Ovary (tissue), 9 donors: ENCODE data around the gene NSG2. TPM values are rescaled to one million over a fixed set of nuclear protein-coding genes. Genes with fewer than 3 reads are reported as not detected.

Experiments
- DNase-seq, 5 donors: peaks; one replicate each; pipeline ENCODE4 v3.0.0-alpha.2; 2019 to 2020
- H3K27ac ChIP-seq, 2 donors: fragments of 200-600 bp; one replicate each; pipeline versions ENCODE4 v1.5.1 to v1.8.0; 2019 to 2022
- H3K27me3 ChIP-seq: fragments of 200-600 bp; one replicate; pipeline ENCODE4 v1.8.0; 2022
- H3K36me3 ChIP-seq: fragments of 200-600 bp; sonication (generic); one replicate; pipeline ENCODE4 v1.5.1; 2019
- H3K4me1 ChIP-seq: one replicate; pipeline ENCODE4 v1.8.1; 2013; ENCODE audit warnings: mild to moderate bottlenecking, moderate library complexity; ENCODE audit not compliant: insufficient read depth
- H3K4me3 ChIP-seq: fragments of 200-600 bp; sonication (generic); one replicate; pipeline ENCODE4 v1.5.1; 2017
- H3K9me3 ChIP-seq, 2 donors: fragments of 200-600 bp in 1 of 2; sonication (generic) in 1 of 2; one replicate each; pipeline versions ENCODE4 v1.5.1 to v1.8.1; 2013 to 2019; ENCODE audit warnings: mild to moderate bottlenecking in 1 of 2, moderate library complexity in 1 of 2
- EP300 ChIP-seq: sonication (generic); formaldehyde crosslinking; IDR thresholded peaks from one replicate; pipeline ENCODE4 v1.6.1; 2017; ENCODE audit warnings: antibody characterized with exemption
- POLR2A ChIP-seq: fragments of 450-650 bp; IDR thresholded peaks from one replicate; pipeline ENCODE4 v1.6.1; 2017; ENCODE audit warnings: antibody characterized with exemption, mild to moderate bottlenecking, moderate library complexity
- WGBS, 3 donors: extraction: QIAGEN DNeasy Blood & Tissue Kit in 1 of 3; methylation state at CpG; one replicate each; pipeline versions ENCODE4 v1.1.5 to v1.1.7; 2013 to 2017; 5-methylcytosine and 5-hydroxymethylcytosine counted together
- intact Hi-C, 4 donors: fragments of 100-400 bp; cut with DNase I; formaldehyde crosslinking; loops; one replicate each; pipeline versions ENCODE4 v1.11.0 to v1.15.1; 2022 to 2023
- polyA plus RNA-seq, 2 donors: library from polyadenylated mRNA; stranded (reverse); fragments of 200-250 nt in 1 of 2; fragments of 350-450 nt in 1 of 2; fragmentation: Illumina TruSeq in 1 of 2; extraction: RNeasy Lipid Tissue Mini Kit (QIAGEN cat#74804) in 1 of 2; gene quantifications; one replicate each; pipeline ENCODE4 v1.2.3, GENCODE V29; 2013 to 2014
- total RNA-seq, 7 donors: library from RNA; depleted of rRNA in 2 of 7; stranded (reverse); fragments of >200 nt in 2 of 7; fragmentation: NEBNext Ultra II Directional in 3 of 7; extraction: Animal tissue kit (Norgen Biotek cat#: 25700) in 3 of 7; gene quantifications; one replicate each; pipeline versions ENCODE4 v1.1.0 to v1.2.4, GENCODE V29; 2016 to 2023
- TF ChIP-seq, protein P1 (sequence below), 3 donors: fragments of 450-650 bp in 2 of 3; fragments of 200-600 bp in 1 of 3; IDR thresholded peaks; one replicate each; pipeline versions ENCODE4 v1.5.1 to v1.8.0; 2016 to 2022; ENCODE audit warnings: antibody characterized with exemption in 3 of 3, mild to moderate bottlenecking in 1 of 3
- donor health status: DM: no; HTN: no; CAD: no; lungs with moderate emphysema.
- donor health status: DM: no; HTN: no; CAD: no.
- donor health status: Bipolar disorder and iron deficiency.
- donor health status: DM: yes; HTN: yes; CAD: no.
- donor health status: DM: no; HTN: no; CAD: no.
- donor health status: DM: yes; HTN: yes; CAD: no.

Gene NSG2
- total and polyA plus RNA-seq, 9 donors = not detected

DNA sequence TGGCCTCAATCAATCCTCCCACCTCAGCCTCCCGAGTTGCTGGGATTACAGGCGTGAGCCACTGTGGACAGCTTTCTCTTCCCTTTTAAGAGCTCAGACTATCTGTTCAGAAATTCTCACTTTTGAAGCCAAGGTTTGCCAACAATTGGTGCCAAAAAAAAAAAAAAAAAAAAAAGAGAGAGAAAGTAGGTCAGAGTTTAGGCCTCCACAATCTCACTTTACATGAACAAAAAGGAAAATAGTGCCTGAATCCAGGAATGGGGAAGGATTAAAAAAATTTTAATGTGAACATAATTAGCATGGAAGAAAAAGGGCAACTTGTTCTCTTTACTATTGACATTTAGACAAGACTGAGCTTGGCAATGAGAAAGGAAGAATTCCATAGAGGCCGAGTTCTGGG lies 94.1 kb downstream of the NSG2 start:
- Histone ChIP-seq H3K27ac (no peak overlapping the region), H3K9me3 (no peaks in the 10 kb centered on the region), H3K36me3 (no peaks in the 10 kb centered on the region), H3K27me3 (no peaks in the 10 kb centered on the region), H3K4me3 (no peak overlapping the region), H3K4me1 (peaks cover 2% of the 10 kb centered on the region)
- no peak for TF ChIP-seq POLR2A
- TF ChIP-seq, protein P1, sequence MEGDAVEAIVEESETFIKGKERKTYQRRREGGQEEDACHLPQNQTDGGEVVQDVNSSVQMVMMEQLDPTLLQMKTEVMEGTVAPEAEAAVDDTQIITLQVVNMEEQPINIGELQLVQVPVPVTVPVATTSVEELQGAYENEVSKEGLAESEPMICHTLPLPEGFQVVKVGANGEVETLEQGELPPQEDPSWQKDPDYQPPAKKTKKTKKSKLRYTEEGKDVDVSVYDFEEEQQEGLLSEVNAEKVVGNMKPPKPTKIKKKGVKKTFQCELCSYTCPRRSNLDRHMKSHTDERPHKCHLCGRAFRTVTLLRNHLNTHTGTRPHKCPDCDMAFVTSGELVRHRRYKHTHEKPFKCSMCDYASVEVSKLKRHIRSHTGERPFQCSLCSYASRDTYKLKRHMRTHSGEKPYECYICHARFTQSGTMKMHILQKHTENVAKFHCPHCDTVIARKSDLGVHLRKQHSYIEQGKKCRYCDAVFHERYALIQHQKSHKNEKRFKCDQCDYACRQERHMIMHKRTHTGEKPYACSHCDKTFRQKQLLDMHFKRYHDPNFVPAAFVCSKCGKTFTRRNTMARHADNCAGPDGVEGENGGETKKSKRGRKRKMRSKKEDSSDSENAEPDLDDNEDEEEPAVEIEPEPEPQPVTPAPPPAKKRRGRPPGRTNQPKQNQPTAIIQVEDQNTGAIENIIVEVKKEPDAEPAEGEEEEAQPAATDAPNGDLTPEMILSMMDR (IDR thresholded peaks at IDR 0.05) = no peak
- no peak for TF ChIP-seq EP300
- 7 to 19% (median 14%) methylated on average over 3 of the region's 3 CpGs for WGBS, 3 donors
- DNase-seq = no peak
- intact Hi-C loops = no loop called here

DNA sequence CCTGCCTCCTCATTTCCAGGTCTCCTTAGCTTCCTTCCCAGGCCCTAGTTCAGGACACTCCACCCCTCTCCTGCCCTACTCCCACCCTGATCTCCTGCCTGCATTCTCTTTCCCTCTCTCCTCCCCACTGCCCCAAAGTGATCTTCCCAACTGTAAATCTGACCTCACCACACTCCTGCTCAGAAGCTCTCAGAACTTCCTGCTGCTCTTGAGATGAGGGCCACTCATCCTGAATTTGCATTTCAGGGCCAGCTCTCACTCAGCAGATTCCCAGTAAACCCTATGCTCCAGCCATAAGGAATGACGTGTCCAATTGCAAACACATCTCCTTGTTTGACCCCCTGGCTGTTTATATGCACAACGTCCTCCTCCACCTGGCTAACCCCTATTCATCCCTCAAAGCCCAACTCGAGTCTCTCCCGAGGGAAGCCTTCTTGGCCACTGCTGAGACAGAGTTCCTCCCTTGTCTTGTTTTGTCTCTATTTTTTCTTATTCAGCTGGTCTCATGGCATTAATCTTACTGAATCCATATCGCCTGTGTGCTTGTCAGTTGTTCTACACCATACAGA lies 95.0 kb downstream of the NSG2 start:
- intact Hi-C loops = no loop called here
- no peak for DNase-seq
- Histone ChIP-seq H3K27ac (no peak overlapping the region), H3K4me1 (peaks cover 2% of the 10 kb centered on the region), H3K4me3 (no peak overlapping the region), H3K36me3 (no peaks in the 10 kb centered on the region), H3K27me3 (no peaks in the 10 kb centered on the region), H3K9me3 (no peaks in the 10 kb centered on the region)
- WGBS, 3 donors = 34 to 36% (median 35%) methylated on average over 5 of the region's 5 CpGs
- TF ChIP-seq EP300 (no peak), POLR2A (no peak)
- TF ChIP-seq, protein P1 (IDR thresholded peaks at IDR 0.05) = no peak

DNA sequence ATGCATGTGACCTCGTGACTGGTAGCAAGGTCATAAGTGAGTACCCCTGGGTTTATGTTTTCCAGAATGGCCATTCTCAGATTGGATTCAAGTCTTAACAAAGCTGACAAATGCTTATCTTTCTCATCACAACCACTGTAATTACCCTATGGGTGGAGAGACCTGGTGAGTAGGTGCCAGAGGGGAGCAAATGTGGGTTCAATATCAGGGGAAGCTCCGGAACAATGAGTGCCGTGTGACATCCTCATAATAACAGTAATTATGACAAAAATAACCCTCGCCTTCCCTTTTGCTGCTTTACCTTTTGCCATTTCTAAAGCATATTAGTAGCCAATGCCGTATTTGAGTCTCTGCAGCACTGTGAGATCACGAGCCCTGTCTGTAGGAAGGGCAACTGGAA lies 95.9 kb downstream of the NSG2 start:
- Histone ChIP-seq H3K27me3 (no peaks in the 10 kb centered on the region), H3K27ac (no peak overlapping the region), H3K9me3 (no peaks in the 10 kb centered on the region), H3K4me3 (no peak overlapping the region), H3K36me3 (no peaks in the 10 kb centered on the region), H3K4me1 (peaks cover 2% of the 10 kb centered on the region)
- DNase-seq = no peak
- TF ChIP-seq, protein P1 (IDR thresholded peaks at IDR 0.05) = no peak
- no peak for TF ChIP-seq EP300
- no peak for TF ChIP-seq POLR2A
- intact Hi-C loops = no loop called here
- WGBS, 3 donors = 86 to 90% (median 87%) methylated on average over 6 of the region's 6 CpGs

DNA sequence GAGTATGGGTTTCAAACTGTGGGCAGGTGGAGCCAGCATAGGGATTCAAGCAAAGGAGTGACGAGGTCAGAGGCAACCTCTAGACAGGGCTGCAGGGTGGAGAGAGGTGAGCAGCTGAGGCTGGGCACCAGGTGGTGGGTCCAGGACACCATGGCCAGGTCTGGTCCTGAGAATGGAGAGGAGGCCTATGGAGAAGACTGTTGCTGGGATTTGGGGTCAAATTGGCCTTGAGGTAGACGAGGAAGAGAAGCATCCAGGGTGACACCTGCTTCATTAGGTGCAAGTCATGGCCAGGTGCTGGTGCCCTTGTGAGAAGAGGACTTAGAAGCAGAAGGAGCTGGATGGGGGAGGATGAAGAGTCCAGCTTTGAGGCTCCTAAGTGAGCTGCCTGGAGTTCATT lies 99.6 kb downstream of the NSG2 start:
- Histone ChIP-seq H3K27ac (no peak overlapping the region), H3K9me3 (no peaks in the 10 kb centered on the region), H3K4me1 (peaks cover under 1% of the 10 kb centered on the region), H3K27me3 (no peaks in the 10 kb centered on the region), H3K36me3 (no peaks in the 10 kb centered on the region), H3K4me3 (no peak overlapping the region)
- TF ChIP-seq, protein P1 (IDR thresholded peaks at IDR 0.05) = no peak
- TF ChIP-seq EP300 = no peak
- no peak for TF ChIP-seq POLR2A
- DNase-seq = no peak
- intact Hi-C loops = no loop called here
- 81 to 82% (median 82%) methylated on average over 2 of the region's 2 CpGs for WGBS, 3 donors
